Measurements from ENCODE around the gene LHX3. TPM values are rescaled to one million over a fixed set of nuclear protein-coding genes. Genes with fewer than 3 reads are reported as not detected.
A peak's percentile ranks its signal among the peaks of the same experiment; 100 is the strongest.

The LHX3 gene
- total RNA-seq (not detected), polyA plus RNA-seq (not detected)
- long read RNA-seq, donor 1 = 0 reads
- long read RNA-seq, donor 2 = 0 reads
- long read RNA-seq, donor 3 = 0 reads
- long read RNA-seq, donor 4 = 0 reads
- long read RNA-seq, donor 5 = 0 reads
- long read RNA-seq, donor 6 = 0 reads
- long read RNA-seq, donor 7 = 0 reads
- long read RNA-seq, donor 8 = 0 reads
- long read RNA-seq, donor 9 = 0 reads
- long read RNA-seq, donor 10 = 0 reads

- TF ChIP-seq POLR2A (IDR thresholded peaks at IDR 0.05) (no peak), CTCF (IDR thresholded peaks at IDR 0.05) (no peak)
- Histone ChIP-seq H3K27ac (no peak within 1 kb of the TSS), H3K27me3 (peaks cover 52% of the 10 kb centered on the region)
These were observed at the start of gene LHX3 for GRCh38 chr9:136204838-136205706. TSS of gene LHX3 (minus strand) at chr9:136205128. CDS start at chr9:136205012, 116 bp downstream.

DNA sequence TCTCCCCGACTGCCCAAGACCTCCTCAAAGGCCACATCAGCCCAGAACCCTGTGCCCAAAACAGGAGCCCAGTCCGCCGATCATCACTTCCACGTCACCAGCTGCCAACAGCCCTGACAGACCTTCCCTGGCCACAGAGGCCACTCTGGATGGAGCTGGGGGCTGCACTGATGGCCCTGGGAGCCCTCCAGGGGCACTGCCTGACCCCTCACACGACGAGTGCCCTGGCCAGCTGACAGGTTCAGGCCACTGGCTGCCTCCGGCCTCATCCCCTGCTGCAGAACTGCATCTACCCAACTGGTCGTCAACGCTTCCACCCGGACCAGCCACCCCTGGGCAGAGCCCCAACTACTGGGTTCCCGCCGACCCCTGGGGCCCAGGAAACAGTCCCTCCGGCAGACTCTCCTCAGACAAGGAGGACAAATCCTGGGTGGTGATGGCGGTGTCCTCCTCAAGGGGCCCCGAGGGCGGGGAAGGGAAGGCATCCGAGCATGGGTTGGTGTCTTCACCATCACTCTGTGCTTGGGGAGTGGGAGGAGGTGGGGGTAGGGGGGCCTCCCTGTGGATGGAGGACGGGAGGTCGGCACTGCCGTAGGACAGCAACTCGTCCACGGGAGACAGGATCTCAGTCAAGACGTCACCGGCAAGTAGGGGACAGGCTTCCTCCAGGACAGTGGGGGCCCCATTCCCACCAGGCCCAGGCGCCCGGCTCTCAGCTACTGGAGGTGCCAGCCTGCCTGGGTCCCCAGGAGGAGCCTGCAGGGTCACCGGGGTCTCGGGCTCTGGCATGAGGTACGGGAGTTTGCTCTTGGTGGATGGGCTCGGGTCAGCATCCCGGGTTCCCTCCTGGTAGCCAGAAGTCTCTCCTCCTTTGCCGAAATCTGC lies 48.6 kb upstream of the LHX3 start:
- peaks cover 23 to 37% of the 10 kb centered on the region in 2 donors for H3K4me1 ChIP-seq (replicated peaks in 1 of 2)
- H3K27ac ChIP-seq = peak overlapping the region in 3 of 5 donors; percentile 69 to 85 (median 84)
- H3K4me3 ChIP-seq = no peak overlapping the region
- WGBS, 4 donors = 86 to 92% (median 88%) methylated on average over 19 to 32 of the region's 32 CpGs
- TF ChIP-seq POLR2A (IDR thresholded peaks at IDR 0.05) = no peak
- TF ChIP-seq CTCF (IDR thresholded peaks at IDR 0.05) = no peak
- H3K9me3 ChIP-seq (replicated peaks in 1 of 3) = no peaks in the 10 kb centered on the region
- H3K36me3 ChIP-seq (replicated peaks in 1 of 2) = no peaks in the 10 kb centered on the region
- intact Hi-C loops (cut with DNase I) = no loop called here
- no peak for DNase-seq
- H3K27me3 ChIP-seq = no peaks in the 10 kb centered on the region

More at GRCh38 chr9:136204838-136205706, at the start of gene LHX3:
- no peaks in the 10 kb centered on the region for H3K36me3 ChIP-seq (replicated peaks in 1 of 2)
- intact Hi-C loops (cut with DNase I) = no loop called here
- H3K4me3 ChIP-seq = no peak within 1 kb of the TSS
- 2 to 16% (median 11%) methylated on average over 6 to 70 of the region's 70 CpGs for WGBS, 4 donors
- H3K9me3 ChIP-seq (replicated peaks in 1 of 3) = no peaks in the 10 kb centered on the region
- DNase-seq = peak in 5 of 7 donors; percentile 26 to 40 (median 35)
- no peaks in the 10 kb centered on the region for H3K4me1 ChIP-seq (replicated peaks in 1 of 2)

DNA sequence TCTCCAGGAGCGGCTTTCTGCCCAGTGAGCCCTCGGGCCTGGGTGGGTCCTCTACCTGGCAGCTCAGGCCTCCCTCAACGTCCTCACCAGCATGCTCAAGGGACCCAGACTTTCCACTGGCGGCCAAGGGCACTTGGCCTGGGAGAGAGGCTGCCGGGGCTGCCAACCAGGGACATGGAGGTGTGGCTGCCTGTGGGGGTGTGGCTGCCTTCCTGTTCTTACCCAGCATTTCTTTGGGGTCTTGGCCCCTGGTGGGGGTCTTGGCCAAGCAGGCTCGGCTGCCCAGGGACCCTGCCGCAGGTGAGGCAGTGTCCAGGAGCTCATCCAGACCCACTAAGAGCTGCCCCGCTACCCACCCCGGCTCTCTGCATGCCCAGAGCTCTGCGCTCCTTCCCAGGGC lies 47.9 kb upstream of the LHX3 start:
- TF ChIP-seq POLR2A (IDR thresholded peaks at IDR 0.05) (no peak), CTCF (IDR thresholded peaks at IDR 0.05) (no peak)
- Histone ChIP-seq H3K36me3 (replicated peaks in 1 of 2) (no peaks in the 10 kb centered on the region), H3K4me3 (no peak overlapping the region), H3K27ac (no peak overlapping the region), H3K4me1 (replicated peaks in 1 of 2) (peaks cover 23 to 37% of the 10 kb centered on the region in 2 donors), H3K9me3 (replicated peaks in 1 of 3) (no peaks in the 10 kb centered on the region), H3K27me3 (no peaks in the 10 kb centered on the region)
- 77 to 94% (median 84%) methylated on average over 5 to 10 of the region's 10 CpGs for WGBS, 4 donors
- intact Hi-C loops (cut with DNase I) = no loop called here
- DNase-seq = no peak

DNA sequence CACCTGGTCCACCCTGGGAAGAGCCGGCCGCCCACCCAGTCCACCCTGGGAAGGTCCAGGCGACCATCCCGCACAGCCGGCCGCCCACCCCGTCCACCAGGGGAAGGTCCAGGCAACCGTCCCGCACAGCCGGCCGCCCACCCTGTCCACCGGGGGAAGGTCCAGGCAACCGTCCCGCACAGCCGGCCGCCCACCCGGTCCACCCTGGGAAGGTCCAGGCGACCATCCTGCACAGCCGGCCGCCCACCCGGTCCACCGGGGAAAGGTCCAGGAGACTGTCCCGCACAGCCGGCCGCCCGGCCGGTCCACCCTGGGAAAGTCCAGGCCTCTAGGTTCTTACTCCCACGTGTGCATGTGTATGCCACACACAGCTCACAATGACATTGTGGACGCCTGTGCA lies 47.4 kb upstream of the LHX3 start:
- intact Hi-C loops (cut with DNase I) = no loop called here
- Histone ChIP-seq H3K27ac (no peak overlapping the region), H3K27me3 (no peaks in the 10 kb centered on the region), H3K4me1 (replicated peaks in 1 of 2) (peaks cover 23 to 37% of the 10 kb centered on the region in 2 donors), H3K36me3 (replicated peaks in 1 of 2) (no peaks in the 10 kb centered on the region), H3K4me3 (no peak overlapping the region), H3K9me3 (replicated peaks in 1 of 3) (no peaks in the 10 kb centered on the region)
- no peak for DNase-seq
- WGBS, 4 donors = 89 to 94% (median 93%) methylated on average over 12 to 29 of the region's 29 CpGs
- TF ChIP-seq CTCF (IDR thresholded peaks at IDR 0.05) = no peak
- TF ChIP-seq POLR2A (IDR thresholded peaks at IDR 0.05) = no peak
